Mesenchymal stem cell (in vitro differentiated cells and primary cell): ENCODE data around the gene PPHLN1.

ENCODE experiments used
- DNase-seq: peaks from one replicate; pipeline ENCODE4 v3.0.0-alpha.2; 2013
- H2AFZ ChIP-seq: one replicate; pipeline ENCODE4 v1.6.1; 2013; ENCODE audit warnings: low read depth, mild to moderate bottlenecking, control low read depth, inconsistent platforms, low read length, moderate library complexity
- H2AK5ac ChIP-seq: 2 replicates; pipeline ENCODE4 v1.6.1; 2013; ENCODE audit warnings: low read length, moderate library complexity, mild to moderate bottlenecking, inconsistent platforms; ENCODE audit not compliant: severe bottlenecking
- H2BK120ac ChIP-seq: one replicate; pipeline ENCODE4 v1.6.1; 2013; ENCODE audit warnings: low read depth, mild to moderate bottlenecking, inconsistent platforms, low read length, moderate library complexity
- H2BK12ac ChIP-seq, 2 experiments: one replicate each; pipeline ENCODE4 v1.6.1; 2013; ENCODE audit warnings: inconsistent platforms in 2 of 2, low read length in 2 of 2, mild to moderate bottlenecking in 2 of 2, moderate library complexity in 2 of 2, control low read depth in 1 of 2
- H2BK15ac ChIP-seq: one replicate; pipeline ENCODE4 v1.6.1; 2013; ENCODE audit warnings: mild to moderate bottlenecking, low read depth, inconsistent platforms; ENCODE audit not compliant: poor library complexity, severe bottlenecking
- H2BK5ac ChIP-seq: 2 replicates; pipeline ENCODE4 v1.6.1; 2013; ENCODE audit warnings: low read depth, mild to moderate bottlenecking, low read length, control low read depth, inconsistent platforms; ENCODE audit not compliant: poor library complexity, severe bottlenecking
- H3K14ac ChIP-seq, 2 experiments: one replicate each; pipeline ENCODE4 v1.6.1; 2013; ENCODE audit warnings: inconsistent platforms in 2 of 2, low read length in 2 of 2, control low read depth in 1 of 2, mild to moderate bottlenecking in 1 of 2, moderate library complexity in 1 of 2
- H3K18ac ChIP-seq, 2 experiments: one replicate each; pipeline ENCODE4 v1.6.1; 2013; ENCODE audit warnings: inconsistent platforms in 2 of 2, low read length in 2 of 2, control low read depth in 1 of 2, low read depth in 1 of 2, mild to moderate bottlenecking in 1 of 2
- H3K23ac ChIP-seq, 2 experiments: one replicate each; pipeline ENCODE4 v1.6.1; 2013; ENCODE audit warnings: inconsistent platforms in 2 of 2, low read length in 2 of 2, mild to moderate bottlenecking in 2 of 2, moderate library complexity in 2 of 2, control low read depth in 1 of 2
- H3K27ac ChIP-seq: 2 replicates; pipeline ENCODE4 v1.5.1; 2013; ENCODE audit warnings: mild to moderate bottlenecking, moderate library complexity, low read length, control low read depth, inconsistent platforms; ENCODE audit not compliant: poor library complexity, severe bottlenecking
- H3K27me3 ChIP-seq, 2 experiments: 2 replicates each; pipeline versions ENCODE4 v1.6.1 to v1.7.0; 2013; ENCODE audit warnings: low read length in 2 of 2, mild to moderate bottlenecking in 2 of 2, moderate library complexity in 2 of 2, control low read depth in 1 of 2, inconsistent platforms in 1 of 2; ENCODE audit not compliant: control insufficient read depth in 1 of 2, insufficient read depth in 1 of 2
- H3K36me3 ChIP-seq, 2 experiments: 2 replicates each; pipeline versions ENCODE4 v1.6.1 to v1.7.0; 2013; ENCODE audit warnings: low read length in 2 of 2, control low read depth in 1 of 2, inconsistent platforms in 1 of 2, low read depth in 1 of 2, mild to moderate bottlenecking in 1 of 2; ENCODE audit not compliant: insufficient read depth in 2 of 2, control insufficient read depth in 1 of 2
- H3K4ac ChIP-seq, 2 experiments: one replicate each; pipeline ENCODE4 v1.6.1; 2013; ENCODE audit warnings: inconsistent platforms in 2 of 2, low read length in 2 of 2, mild to moderate bottlenecking in 2 of 2, moderate library complexity in 2 of 2, control low read depth in 1 of 2, low read depth in 1 of 2
- H3K4me1 ChIP-seq: 2 replicates; pipeline ENCODE4 v1.6.1; 2013; ENCODE audit warnings: low read depth, low read length, control low read depth; ENCODE audit not compliant: control insufficient read depth, insufficient read depth
- H3K4me2 ChIP-seq: 2 replicates; pipeline ENCODE4 v1.6.1; 2013; ENCODE audit warnings: low read length, mild to moderate bottlenecking, inconsistent platforms; ENCODE audit not compliant: poor library complexity, severe bottlenecking
- H3K4me3 ChIP-seq, 2 experiments: 2 replicates each; pipeline versions ENCODE4 v1.5.1 to v1.7.0; 2013; ENCODE audit warnings: low read length in 2 of 2, mild to moderate bottlenecking in 2 of 2, control low read depth in 1 of 2, low read depth in 1 of 2; ENCODE audit not compliant: insufficient read depth in 1 of 2
- H3K79me1 ChIP-seq: replicated peaks from 2 replicates; pipeline ENCODE4 v1.6.1; 2013; ENCODE audit warnings: mild to moderate bottlenecking, control low read depth, low read length, inconsistent platforms; ENCODE audit not compliant: poor library complexity, severe bottlenecking
- H3K9ac ChIP-seq: 2 replicates; pipeline ENCODE4 v1.7.0; 2013; ENCODE audit warnings: mild to moderate bottlenecking, low read length, moderate library complexity
- H3K9me3 ChIP-seq: 2 replicates; pipeline ENCODE4 v1.7.0; 2013; ENCODE audit warnings: mild to moderate bottlenecking, low read length; ENCODE audit not compliant: control insufficient read depth
- H4K8ac ChIP-seq: one replicate; pipeline ENCODE4 v1.6.1; 2013; ENCODE audit warnings: inconsistent platforms, mild to moderate bottlenecking, low read length, moderate library complexity
- H4K91ac ChIP-seq: one replicate; pipeline ENCODE4 v1.6.1; 2013; ENCODE audit warnings: mild to moderate bottlenecking, low read length, inconsistent platforms
- WGBS: methylation state at CpG from one replicate; pipeline ENCODE4 v1.1.7; 2013; ENCODE audit warnings: mixed read lengths; 5-methylcytosine and 5-hydroxymethylcytosine counted together

PPHLN1 gene

GRCh38 chr12:42320796-42321195 is 5.2 kb upstream of the PPHLN1 start:
- H4K91ac ChIP-seq: no peak overlapping the region
- no peak overlapping the region for H3K4me2 ChIP-seq
- H3K23ac ChIP-seq: no peak overlapping the region
- H2BK120ac ChIP-seq: no peak overlapping the region
- H3K36me3 ChIP-seq: peaks cover 6 to 60% of the 10 kb centered on the region in 2 experiments
- no peaks in the 10 kb centered on the region for H3K4me1 ChIP-seq
- no peak overlapping the region for H2BK5ac ChIP-seq
- H2BK15ac ChIP-seq: no peak overlapping the region
- H3K9ac ChIP-seq: no peak overlapping the region
- H3K4me3 ChIP-seq: no peak overlapping the region
- H3K4ac ChIP-seq: no peak overlapping the region
- no peaks in the 10 kb centered on the region for H3K9me3 ChIP-seq
- H3K27ac ChIP-seq: no peak overlapping the region
- peaks cover 8% of the 10 kb centered on the region for H3K79me1 ChIP-seq
- DNase-seq: no peak
- no peak overlapping the region for H2BK12ac ChIP-seq
- H3K14ac ChIP-seq: no peak overlapping the region
- H2AK5ac ChIP-seq: no peak overlapping the region
- no peaks in the 10 kb centered on the region for H3K27me3 ChIP-seq
- no peak overlapping the region for H3K18ac ChIP-seq
- no peak overlapping the region for H4K8ac ChIP-seq
- H2AFZ ChIP-seq: no peak overlapping the region

- Histone ChIP-seq H3K14ac (no peak overlapping the region), H3K4ac (no peak overlapping the region), H3K4me1 (no peaks in the 10 kb centered on the region), H3K79me1 (peaks cover 9% of the 10 kb centered on the region), H3K9ac (no peak overlapping the region), H2BK120ac (no peak overlapping the region), H3K27ac (no peak overlapping the region), H2BK5ac (no peak overlapping the region), H3K4me2 (no peak overlapping the region), H3K4me3 (no peak overlapping the region), H2BK15ac (no peak overlapping the region), H3K9me3 (no peaks in the 10 kb centered on the region), H4K8ac (no peak overlapping the region), H2AK5ac (no peak overlapping the region), H3K23ac (no peak overlapping the region), H4K91ac (no peak overlapping the region), H3K27me3 (no peaks in the 10 kb centered on the region), H2BK12ac (no peak overlapping the region), H2AFZ (no peak overlapping the region), H3K36me3 (peaks cover 3 to 44% of the 10 kb centered on the region in 2 experiments), H3K18ac (no peak overlapping the region)
- no peak for DNase-seq
These were observed 3.4 kb upstream of the PPHLN1 start for GRCh38 chr12:42322567-42322966.

GRCh38 chr12:42323856-42324255 is 2.1 kb upstream of the PPHLN1 start:
- Histone ChIP-seq H3K4ac (no peak overlapping the region), H3K18ac (no peak overlapping the region), H3K9ac (no peak overlapping the region), H2BK12ac (no peak overlapping the region), H2BK120ac (no peak overlapping the region), H3K79me1 (peaks cover 9% of the 10 kb centered on the region), H3K27ac (no peak overlapping the region), H2BK5ac (no peak overlapping the region), H4K91ac (no peak overlapping the region), H3K9me3 (no peaks in the 10 kb centered on the region), H3K4me3 (no peak overlapping the region), H3K23ac (no peak overlapping the region), H2AFZ (no peak overlapping the region), H2BK15ac (no peak overlapping the region), H2AK5ac (no peak overlapping the region), H3K4me1 (no peaks in the 10 kb centered on the region), H4K8ac (no peak overlapping the region), H3K27me3 (no peaks in the 10 kb centered on the region), H3K4me2 (no peak overlapping the region), H3K36me3 (peaks cover 3 to 41% of the 10 kb centered on the region in 2 experiments), H3K14ac (no peak overlapping the region)
- 100% methylated on average over 5 of the region's 6 CpGs for WGBS
- no peak for DNase-seq

GRCh38 chr12:42325326-42325652 is 678 bp upstream of the PPHLN1 start:
- Histone ChIP-seq H2BK15ac (no peak overlapping the region), H3K4me2 (peak overlapping the region; percentile 78), H3K9me3 (no peaks in the 10 kb centered on the region), H2BK120ac (no peak overlapping the region), H4K91ac (no peak overlapping the region), H2BK5ac (no peak overlapping the region), H3K79me1 (peaks cover 8% of the 10 kb centered on the region), H3K9ac (peak overlapping the region; percentile 97), H3K4me1 (peaks cover 4% of the 10 kb centered on the region), H3K18ac (no peak overlapping the region), H2AFZ (no peak overlapping the region), H3K14ac (no peak overlapping the region), H3K36me3 (peaks cover 2 to 31% of the 10 kb centered on the region in 2 experiments), H2AK5ac (no peak overlapping the region), H3K23ac (no peak overlapping the region), H3K27ac (no peak overlapping the region), H2BK12ac (no peak overlapping the region), H4K8ac (no peak overlapping the region), H3K4me3 (peak overlapping the region in 1 of 2 experiments; percentile 99), H3K27me3 (no peaks in the 10 kb centered on the region), H3K4ac (no peak overlapping the region)
- 0% methylated on average over 2 of the region's 7 CpGs for WGBS
- DNase-seq: no peak
